RKO (cell line): ENCODE data around the gene SLIT1.

Experiments
- DNase-seq: peaks from one replicate; pipeline ENCODE4 v3.0.0-alpha.2; 2016; ENCODE audit warnings: low spot score

Gene SLIT1

DNA sequence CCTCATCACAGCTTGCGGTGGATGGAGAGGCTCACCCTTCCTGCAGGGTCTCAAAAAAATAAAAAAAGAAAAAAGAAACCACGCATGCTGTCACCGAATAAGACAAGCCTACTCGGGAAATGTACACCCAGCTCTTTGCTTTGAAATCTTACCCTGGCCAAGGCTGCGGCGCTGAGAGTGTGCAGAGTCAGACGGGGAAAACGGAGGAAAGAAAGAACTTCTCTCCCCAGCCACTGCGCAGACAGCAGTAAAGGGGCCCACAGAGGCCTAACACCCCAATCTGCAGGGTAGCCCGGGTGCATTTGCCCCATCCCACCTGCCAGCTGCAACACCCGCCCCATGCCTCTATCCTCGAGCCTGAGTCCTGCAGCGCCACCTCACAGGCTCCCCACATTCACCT lies 14.8 kb downstream of the SLIT1 start:
- DNase-seq: no peak

DNA sequence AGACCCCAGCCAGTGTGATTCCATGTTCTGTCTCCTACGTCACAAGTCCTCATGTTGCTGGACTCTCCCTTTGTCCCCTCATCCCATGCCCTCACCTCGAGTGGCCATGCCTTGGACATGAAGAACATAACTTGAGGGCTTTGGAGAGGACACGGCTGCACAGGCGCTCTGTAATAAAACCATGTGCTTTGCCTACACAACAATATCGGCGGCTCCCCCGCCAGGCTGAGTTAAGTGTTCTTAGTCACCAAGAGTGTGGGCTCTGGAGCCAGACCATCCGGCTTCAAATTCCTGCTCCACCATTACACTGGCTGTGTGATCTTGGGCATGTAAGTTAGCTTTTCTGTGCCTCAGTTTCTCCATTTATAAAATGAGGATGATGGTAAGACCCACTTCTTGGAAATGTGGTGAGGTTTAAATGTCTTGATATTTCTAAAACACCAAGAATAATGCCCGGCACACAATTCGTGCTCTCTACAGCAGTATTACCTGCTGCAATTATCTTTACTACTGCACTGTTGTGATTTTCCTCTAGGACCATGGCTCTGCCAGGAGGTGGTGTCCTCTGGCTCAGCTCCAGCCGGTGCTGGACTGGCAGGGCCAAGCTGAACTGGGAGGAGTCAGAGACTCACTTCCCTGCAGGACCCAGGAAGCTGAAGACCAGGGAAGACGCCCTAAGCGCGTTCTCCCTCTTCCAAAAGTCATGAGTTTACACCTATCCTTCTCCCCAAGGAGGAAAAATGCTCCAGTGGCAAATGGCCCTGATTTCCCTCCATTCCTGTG lies 15.7 kb downstream of the SLIT1 start:
- no peak for DNase-seq

DNA sequence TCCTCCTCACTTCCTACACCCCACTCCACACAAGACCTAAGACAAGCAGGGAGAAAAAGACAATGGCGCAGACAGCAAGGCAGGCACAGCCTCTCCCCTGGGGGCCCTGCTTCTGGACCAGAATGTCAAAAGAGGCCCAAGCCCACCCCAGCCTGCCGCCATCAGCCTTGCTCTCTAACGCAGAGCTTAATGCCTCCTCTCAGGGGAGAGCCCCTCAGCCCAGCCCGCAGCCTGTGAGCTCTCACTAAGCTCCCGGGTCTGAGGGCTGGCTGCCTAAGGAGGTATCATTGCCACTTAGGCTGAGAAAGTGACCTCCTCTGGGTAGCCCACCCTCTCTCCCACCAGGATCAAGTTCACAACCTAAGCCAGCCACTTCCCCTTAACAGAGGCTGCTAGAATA lies 16.7 kb downstream of the SLIT1 start:
- DNase-seq: no peak

DNA sequence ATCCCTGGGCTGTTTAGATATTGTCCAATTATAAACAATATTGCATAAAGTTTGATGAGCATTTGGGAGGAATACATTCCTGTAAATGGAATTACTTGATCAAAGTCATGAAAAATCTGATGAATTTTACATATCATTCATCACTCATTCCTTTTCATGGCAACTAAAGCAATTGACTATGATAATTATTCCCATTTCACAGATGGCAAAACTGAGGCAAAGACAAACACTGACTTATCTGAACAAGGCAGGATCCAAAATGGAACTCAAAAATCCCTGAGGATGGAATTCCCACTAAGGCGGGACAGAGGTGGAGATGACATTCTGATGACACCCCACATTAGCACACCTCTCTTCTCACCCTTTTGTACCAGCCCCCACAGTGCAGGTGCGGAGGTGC lies 17.1 kb downstream of the SLIT1 start:
- DNase-seq: no peak

DNA sequence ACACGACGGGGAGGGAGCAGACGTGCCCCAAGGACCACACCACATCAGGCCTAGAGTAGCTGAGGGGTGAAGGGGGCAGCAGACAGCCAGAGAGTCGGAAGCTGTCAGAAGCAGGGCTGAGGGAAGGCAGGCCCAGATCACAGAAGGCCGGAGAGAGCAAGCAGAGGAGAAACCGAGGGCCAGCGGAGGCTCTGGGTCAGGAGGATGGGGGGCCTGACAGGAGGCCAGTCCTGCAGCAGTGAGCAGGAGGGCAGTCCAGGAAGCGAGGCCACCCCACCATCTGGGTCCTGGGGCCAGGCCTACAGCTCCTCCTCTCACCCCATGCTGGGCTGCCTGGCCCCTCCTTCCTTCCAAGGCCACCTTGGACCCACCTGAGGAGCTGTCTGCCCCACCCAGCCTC lies 20.3 kb downstream of the SLIT1 start:
- no peak for DNase-seq

DNA sequence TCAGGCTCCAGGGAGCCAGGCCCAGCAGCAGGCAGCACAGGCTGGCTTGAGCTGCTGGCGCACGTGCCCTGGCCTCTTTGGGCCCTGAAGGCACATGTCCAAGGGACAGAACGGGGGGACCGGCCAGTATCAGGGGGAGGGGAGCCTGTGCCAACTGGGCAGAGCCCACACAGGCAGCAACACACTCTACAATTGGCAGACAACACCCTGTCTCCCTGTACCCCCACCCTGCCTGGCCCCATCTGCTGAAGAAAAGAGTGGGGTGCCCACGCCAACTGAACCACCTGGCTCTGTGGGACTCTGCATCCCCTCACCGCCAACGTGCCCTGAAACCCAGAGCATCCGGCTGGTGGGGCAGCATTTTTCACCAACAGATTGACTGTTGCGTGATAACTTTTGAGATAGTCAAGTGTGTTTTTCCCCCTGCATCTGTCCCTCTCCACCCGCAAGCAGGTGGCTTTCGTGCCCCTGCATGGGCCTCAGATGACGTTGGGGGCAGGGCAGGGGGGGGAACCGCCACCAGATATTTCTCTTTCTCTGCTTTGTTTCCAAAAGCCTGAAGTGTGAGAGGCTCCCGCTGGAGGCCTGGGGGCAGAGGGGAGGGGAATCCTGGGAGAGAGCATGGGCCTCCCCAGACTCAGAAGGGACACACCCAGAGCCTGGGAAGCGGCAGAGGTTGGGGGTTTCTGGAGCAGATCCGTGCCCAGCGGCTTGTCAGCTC lies 21.8 kb downstream of the SLIT1 start:
- no peak for DNase-seq

DNA sequence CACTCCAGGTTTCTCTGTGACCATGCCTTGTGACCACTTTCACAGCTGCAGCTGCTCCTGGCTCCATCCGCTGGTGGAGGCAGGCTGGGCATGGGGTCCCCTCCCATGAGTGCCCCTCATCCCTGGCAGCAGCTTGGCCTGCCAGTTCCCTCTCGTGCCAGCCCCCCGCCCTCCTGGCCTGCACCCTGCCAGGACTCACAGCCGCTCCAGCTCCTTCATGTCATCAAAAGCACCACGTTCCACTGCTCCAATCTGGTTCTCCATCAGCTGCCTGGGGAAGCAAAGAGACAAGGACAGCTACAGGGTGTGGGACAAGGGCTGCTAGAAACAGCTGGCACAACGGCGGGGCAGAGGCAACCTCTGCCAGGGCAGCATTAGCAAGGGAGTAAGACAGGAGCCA lies 22.6 kb downstream of the SLIT1 start:
- DNase-seq: no peak

DNA sequence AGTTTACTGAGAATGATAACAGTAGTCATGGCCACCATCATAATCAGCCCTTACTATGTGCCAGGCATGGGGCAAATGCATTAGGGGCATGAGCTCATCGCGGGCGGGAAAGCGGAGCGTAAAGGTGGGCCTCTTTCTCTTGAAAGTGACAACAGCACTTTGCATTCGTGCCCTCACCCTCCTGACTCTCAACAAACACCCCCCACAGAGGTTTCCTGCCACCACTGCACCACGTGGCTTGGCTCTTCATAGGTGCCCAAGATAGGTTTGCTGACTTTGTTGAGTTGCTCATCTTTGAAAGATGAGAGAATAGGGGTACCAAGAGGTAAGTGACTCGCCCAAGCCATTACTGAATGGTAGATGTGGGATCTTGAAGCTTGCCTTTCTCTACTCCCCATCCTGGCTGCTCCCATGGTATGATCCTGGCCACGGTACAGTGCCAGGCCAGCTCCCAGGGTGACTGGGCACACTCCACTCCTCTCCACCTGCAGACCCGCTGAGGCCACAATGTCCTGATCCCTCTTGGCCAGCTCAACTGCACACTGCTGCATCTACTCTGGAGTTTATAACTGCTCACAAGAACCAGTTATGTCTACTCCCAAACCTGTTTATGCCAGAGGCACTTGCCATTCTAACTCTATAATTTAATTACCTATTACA lies 26.0 kb downstream of the SLIT1 start:
- no peak for DNase-seq

DNA sequence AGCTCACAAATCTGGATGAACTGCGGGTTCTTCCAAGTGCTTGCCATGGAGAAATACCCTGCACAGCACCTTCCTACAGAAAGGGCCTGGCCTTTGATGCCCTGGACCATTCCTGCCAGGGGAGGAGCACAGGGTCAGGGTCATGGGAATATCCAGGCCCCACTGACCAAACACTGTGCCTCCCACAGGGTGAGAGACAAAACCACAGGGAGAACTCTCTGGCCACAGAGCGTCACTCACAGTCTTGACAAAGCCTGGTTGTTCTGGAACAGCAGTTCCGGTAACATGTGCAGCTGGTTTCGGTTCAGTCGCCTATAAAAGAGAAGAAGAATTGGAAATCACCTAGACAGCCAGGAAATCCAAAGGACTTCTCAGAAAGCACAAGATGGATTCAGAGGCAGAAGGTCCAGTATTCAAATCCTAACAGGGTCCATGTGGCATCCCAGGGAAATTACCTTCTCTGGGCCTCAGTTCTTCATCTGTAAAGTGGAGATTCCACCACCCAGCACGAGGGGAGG lies 28.1 kb downstream of the SLIT1 start:
- no peak for DNase-seq

DNA sequence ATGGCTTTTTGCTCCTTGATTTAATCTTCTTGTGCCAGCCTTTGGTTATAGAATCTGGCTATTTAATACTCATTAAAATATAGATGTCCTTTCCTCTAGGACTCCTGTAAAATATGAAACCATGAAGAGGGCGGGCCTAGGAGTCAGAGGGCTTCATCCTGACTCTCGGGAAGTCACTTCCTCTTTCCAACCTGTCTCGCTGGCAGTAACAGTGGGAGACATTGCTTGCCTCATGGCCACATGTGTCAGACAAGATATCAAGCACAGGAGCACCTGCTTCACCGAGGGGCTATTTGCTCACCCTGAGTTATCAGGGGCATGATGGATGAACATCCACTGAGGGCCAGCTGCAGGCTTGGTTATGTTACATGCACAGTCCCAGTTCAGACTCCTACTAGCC lies 31.0 kb downstream of the SLIT1 start:
- DNase-seq: no peak

DNA sequence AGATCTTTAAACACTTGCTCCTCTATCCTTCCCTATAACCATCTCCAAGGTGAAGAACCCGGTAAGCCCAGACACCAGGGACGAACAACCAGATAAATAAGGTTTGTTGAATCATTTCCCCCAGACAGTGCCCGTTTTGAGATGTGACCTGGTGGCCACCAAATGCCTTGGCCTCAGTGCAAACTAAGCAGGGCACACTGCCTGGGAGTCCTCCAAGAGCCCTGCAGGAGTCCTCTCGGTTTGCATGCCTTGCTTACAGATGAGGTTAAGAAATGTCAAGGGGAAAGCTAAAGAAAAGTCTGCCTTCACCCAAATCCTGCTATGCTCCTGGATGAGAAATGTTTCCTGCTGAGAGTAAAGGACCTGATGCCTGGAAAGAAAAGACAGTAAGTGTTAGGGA lies 31.6 kb downstream of the SLIT1 start:
- DNase-seq: no peak

DNA sequence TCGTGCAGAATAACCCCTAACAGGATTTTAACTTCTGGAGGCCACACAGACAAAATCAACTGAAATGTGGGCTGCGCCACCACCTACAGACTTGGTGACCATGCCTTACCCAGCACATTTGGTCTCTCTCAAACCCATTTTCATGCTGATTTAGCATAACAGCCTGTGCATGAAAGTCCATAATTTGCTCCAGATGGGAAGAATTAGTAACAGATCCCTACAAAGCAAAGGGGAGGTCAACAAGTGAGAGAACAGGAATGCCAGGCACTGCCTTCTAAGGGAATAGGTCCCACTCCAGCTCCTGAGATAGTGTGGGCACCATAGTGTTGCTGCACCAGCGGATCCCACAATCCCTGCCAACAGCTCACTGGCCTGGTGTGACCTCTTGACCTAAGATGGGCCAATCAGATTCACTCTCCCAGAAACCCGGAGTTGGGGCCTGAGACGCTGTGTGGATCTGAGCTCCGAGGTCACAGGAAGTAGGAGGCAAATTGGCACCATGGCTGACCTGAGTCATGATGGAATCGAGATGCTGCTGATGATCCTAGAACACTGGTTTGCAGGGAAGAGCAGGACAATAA lies 32.4 kb downstream of the SLIT1 start:
- DNase-seq: no peak

DNA sequence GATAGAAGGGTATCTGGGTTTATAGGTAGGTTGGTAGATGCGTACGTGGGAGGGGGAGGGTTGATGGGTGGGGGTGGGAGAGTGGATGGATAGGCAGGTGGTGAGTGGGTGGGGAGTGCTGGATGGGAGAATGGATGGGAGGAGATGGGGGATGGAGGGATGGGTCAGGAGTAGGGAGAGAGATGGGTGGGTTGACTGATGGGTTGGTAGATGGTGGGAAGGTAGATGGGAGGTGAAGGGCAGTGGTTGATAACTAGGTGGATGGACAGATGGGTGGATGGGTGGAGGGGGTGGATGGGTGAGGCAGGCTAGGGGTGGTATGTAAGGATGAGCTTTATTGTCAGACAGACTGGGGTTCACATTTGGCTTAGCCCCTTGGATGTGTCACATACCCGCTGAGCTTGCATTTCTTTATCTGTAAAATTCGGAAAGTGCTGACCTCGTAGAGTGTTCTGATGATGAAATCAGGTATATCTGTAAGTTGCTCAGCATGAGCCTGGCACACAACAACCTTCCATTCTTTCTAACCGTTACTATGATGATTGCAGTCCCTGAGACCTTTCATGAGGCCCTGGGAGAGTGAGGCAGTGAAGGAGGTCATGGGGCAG lies 34.3 kb downstream of the SLIT1 start:
- no peak for DNase-seq

DNA sequence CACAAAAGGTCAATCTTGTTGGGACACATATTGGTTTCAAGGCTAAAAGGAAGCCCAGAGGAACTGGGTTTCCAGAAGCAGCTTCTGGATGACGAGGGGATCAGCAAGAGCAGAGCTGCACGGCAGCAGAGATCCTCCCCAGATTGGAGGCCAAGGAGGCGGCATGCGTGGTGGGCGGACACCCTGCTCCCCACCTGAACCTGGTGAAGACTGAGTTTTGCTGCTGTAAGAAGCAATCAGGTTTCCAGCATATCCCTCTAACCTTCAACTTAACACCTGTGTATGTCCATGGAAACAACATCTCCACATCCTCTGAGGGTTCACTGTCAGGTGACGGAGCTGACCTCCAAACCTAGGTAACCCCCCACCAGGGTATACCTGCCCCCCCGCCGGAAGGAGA lies 35.1 kb downstream of the SLIT1 start:
- no peak for DNase-seq

DNA sequence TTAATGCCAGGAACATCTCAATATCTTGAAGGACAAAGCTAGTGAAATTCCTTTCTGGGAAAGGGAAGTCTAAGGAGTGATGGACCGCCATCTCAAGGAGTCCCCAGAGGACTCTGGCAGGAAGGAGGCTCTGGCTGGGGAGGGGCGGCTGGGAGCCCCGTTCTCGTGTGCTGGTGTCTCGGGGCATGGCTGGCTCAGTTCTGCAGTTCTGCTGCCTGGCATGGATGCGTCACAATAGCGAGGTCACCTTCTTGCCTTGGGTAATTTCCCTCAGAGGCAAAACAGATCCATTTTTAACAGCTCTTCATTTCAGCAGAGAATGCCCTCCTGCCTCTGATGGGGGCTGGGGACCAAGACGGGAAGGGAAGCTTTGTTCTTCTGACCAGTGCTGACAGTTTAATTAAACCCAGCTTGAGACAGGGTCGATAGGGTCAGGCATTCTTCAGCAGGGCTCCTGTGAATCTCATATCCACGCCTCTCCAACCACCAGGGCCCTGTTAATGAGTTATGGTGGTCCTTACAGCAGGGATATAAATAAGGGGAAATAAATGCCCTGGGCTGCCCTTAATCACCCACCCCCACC lies 35.7 kb downstream of the SLIT1 start:
- no peak for DNase-seq

DNA sequence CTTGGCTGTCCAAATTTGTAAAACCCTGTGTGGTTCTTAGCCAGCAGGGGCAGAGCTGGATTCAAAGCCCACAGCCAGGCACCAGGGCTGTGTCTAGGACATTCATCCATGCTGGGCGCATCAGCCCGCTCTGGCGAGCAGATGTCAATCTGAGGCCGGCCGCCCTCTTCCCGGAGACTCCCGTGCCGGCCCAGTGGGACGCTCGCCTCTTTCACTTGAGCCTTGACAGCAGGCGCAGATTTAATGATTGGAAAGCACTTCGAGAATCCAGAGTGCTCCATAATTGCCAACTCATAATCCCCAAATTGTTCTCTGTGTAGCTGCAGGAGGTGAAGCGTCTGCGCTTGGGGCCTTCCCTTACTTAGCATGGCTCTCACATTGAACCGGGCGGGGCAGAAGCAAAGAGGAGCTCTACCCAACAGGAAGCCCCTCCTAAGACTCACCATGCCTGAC lies 36.7 kb downstream of the SLIT1 start:
- no peak for DNase-seq

DNA sequence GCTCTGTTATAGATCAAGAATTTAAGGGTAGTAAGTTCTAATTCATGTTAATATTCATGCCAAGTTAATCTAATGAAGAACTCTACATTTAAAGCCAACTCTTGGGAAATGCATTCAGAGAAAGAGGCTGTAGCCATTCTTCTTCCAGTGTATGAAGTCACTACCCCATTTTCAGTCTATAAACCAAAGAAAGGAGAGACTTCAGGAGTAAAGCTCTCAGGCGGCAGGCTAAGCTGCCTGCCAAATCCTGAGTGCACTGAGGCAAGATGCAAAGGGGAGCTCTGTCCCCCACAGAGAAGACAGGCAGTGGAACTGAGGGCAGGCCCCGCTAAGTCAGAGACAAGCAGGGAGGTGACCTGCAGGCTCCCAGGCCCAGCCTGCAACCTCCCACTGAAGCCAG lies 41.5 kb downstream of the SLIT1 start:
- DNase-seq: peak; percentile 9

DNA sequence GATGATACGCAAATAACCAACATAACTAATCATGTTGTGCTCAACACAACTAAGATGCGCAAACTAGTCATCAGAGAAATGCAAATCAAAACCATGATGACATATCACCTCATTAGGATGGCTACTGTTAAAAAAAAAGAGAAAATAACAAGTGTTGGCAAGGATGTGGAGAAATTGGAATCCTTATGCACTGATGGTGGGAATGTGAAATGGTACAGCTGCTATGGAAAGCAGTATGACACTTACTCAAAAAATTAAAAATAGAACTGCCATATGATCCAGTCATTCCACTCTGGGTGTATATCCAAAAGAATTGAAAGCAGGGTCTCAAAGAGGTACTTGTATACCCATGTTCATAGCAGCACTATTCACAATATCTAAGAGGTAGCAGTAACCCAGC lies 42.9 kb downstream of the SLIT1 start:
- no peak for DNase-seq

DNA sequence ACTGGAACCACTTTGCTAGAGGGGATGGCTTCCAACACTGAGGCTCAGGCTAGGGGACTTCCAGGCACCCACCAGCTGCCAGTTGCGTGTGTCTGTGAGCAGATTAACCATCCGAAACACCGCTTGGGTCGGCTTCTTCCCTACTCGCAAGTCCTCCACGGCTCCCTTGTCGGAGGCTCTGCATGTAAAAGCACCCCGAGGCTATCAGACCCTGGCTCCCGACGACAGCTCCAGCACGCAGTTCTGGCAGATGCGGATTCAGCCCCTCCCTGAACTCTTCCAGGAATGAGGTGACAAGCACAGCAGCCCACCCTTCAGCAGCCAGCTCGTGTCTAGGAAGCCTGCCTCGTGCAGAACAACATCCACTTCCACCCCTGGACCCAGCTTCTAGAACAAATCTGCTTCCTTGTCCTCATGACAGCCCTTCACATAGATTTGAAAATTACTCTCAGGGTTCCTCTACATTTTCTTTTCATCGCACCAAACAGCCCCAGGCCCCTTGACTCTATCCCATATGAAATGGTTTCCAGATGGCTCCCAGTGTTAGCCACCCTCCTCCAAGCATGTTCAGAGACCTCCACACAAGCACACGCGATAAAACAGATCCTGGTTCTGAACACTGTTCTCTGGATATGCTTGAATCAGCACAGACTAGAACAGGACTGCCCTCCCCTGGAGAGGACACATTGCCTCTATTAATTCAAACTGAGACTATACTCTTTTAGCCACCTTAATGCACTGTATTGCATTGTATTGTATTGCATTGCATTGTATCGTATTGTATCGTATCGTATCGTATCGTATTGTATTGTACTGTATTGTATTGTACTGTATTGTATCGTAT lies 44.6 kb downstream of the SLIT1 start:
- no peak for DNase-seq

DNA sequence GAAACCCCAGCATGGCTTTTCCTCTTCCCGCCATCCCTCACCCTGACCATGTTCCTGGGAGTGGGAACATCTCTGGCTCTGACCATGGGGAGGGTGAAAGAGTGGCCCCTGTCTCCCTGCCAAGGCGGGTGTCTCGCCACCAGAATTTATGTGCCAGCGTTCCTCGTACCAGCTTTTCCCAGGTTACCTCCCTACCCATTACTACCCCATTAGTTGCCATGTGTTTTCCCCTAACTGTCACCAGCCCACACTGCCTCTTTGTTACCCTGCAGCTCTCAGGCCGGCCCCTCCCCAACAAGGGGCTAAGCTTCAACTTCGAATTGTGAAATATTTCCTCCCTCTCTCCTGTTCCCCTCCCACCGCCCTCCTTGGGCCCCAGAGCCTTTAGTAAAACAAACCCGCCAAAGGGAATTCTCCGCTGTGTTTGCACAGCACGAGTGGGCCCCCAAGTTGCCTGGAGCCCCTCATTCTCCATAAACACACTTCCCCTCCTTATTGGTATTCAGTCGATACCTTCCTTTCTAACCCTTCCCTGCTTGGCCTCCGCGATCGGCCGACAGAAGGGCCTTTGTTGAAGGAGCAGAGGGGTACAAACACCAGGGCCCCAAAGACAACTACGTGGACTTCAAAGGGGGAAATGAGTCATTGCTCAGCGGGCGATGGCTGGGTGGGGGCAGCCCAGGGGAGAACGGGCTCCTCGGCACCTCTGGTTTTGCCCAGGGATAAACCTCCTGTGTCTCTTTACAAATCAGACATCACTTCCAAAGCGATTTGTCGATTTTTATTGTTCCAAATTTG lies 45.5 kb downstream of the SLIT1 start:
- DNase-seq: no peak
